AG08395 (cell line): ENCODE data around the gene PUM1.
"Not testable (repeated sequence)": the region's sequence is repeated elsewhere in the genome, so short reads cannot be mapped to it uniquely, and the experiment has no call there.

Experiments used
- DNase-seq: peaks from one replicate; pipeline ENCODE4 v3.0.0; 2012; ENCODE audit warnings: mixed read lengths, low spot score

Gene PUM1

DNA sequence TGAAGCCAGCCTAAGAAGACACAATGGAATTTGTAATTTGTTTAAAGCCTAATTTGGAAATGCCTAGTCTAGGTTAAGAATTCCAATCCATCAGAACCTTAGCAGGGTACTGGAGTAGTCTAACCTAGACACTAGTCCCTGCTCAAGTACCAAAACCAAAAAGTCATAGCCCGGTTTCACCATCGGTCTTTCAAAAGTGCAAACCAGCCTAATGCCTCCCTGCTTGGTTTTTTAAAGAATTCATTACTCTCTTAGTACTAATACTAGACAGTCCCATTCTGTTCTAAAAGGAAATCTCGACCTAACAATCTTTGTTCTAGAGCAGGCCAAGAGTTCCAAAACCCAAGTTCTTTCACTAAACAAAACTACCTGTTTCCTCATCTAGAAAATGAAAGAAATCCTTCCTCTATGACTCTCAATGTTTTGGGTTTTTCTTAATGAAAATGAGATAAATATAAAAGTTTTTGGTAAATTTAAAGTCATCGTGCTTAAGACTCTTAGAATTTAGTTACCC is 2.6 kb downstream of the PUM1 start:
- no peak for DNase-seq

DNA sequence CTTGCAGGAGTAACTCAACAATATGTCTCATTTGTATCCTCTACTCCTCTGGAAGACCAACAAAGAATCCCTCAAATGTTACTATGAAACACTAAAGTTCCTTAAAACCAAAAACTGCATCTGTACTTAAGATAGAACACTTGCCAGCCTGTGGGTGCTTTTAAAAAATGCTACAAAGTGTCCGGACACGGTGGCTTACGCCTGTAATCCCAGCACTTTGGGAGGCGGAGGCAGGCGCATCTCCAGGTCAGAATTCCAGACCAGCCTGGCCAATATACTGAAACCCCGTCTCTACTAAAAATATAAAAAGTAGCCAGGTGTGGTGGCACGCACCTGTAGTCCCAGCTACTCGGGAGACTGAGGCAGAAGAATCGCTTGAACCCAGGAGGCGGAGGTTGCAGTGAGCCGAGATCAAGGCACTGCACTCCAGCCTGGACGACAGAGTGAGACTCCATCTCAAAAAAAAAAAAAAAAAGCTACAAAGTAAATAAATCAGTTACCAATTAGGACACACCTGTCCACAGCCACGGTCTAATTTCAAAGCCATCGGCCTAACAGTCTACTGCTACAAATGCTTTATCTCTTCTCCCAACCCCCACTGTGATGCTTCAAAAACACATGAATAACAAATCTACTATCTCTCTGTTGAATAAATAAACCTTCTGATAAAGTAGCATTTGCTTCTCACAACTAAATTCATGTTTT is 3.2 kb downstream of the PUM1 start:
- DNase-seq: not testable (repeated sequence)

DNA sequence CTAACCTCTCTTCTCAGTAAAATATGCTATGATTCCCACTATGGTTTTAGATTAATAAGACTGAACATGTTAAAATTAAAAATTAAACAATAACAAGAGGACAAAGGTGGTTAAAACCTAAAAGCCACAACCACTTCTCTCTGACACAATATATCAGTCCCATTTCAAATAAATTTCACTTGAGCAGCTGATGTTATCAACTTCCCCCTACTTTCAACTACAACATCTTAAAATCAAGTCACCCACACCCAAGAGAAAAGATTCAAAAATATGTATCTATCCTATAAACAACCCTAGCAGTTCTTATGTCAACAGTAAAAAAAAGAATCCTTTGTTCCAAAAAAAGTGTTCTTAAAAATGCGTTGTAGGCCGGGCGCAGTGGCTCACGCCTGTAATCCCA is 7.5 kb downstream of the PUM1 start:
- no peak for DNase-seq

DNA sequence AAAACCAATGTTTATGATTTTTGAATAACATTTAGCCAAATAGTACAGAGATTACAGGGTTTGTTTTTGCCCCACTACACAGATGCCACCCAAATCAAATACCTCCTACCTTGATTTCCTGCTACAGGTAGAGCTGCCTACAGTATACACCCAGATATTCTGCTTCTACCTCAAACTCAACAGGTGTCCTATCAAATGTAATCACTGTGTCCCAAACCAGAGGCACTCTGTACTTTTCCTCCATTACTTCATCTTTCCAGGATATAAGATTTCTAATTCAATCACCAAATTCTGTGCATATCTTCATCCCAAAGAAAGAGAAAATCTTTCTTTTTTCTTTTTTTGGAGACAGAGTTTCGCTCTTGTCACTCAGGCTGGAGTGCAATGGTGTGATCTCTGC is 9.6 kb downstream of the PUM1 start:
- DNase-seq: no peak

DNA sequence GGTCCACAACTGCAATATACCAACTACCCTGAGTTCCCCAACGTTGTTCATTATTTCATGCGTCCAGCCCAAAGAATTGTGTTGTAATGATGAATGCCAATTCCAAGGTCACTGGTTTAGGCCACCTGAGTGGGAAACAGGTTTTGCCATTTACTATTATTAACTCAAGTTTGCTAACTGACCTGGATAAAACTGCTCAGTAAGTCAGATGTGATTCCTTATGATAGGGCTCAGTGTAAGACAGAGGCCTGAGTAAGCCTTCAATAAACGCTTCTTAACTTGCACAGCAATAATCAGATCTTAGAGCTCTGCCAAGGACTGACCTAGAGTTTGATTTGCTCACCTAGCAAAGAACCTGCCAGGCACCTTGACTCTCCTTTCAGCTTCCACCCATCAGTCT is 10.0 kb downstream of the PUM1 start:
- DNase-seq: no peak

DNA sequence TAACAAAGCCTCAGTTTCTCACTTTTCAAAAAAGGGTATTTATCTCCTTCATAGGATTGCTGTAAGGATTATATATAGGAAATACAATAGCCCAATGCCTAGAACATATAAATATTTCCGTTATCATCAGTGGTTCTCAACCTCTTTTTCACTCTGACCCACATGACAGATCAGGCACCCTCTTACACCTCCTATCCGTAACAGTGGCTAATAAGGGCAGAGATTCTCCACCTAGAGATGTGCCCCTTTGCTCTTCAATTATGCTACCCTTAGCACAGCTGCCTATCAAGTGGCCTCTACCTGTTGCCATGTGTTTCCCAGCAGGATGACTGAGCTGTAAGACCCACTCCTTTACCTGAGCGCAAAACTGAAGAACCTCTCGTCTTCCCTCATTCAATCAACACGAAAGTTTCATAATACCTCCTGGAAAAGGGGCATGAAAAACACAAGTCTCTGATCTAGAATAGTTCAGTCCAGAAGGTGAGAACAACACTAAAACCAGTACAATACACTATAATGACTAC is 10.5 kb downstream of the PUM1 start:
- DNase-seq: no peak

DNA sequence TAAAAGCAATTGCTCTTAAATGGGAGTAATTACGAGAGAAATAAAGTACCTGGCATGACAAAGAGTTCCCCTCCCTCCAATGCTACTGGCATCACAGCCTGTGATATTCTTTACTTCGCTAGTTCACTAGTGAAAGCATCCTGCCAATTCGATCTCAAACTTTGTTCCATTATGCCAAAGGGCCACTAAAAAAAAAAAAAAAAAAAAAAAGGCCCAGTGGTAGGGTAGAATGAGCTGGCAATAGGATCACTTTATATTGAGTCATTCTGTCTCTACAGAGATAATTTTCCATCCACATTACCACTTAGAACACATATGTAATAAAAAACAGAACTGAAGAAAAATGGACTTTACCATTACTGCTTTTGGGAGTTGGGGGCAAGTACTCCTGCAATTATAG is 11.2 kb downstream of the PUM1 start:
- peak; percentile 46 for DNase-seq

DNA sequence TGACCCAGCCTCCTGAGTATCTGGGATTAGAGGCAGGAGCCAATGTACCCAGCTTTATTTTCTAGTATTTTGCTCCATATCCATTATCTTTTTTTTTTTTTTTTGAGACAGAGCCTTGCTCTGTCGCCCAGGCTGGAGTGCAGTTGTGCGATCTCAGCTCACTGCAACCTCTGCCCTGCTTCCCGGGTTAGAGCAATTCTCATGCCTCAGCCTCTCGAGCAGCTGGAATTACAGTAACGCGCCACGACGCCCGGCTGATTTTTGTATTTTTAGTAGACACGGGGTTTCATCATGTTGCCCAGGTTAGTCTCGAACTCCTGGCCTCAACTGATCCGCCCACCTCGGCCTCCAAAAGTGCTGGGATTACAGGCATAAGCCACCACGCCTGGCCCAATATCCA is 12.9 kb downstream of the PUM1 start:
- not testable (repeated sequence) for DNase-seq

DNA sequence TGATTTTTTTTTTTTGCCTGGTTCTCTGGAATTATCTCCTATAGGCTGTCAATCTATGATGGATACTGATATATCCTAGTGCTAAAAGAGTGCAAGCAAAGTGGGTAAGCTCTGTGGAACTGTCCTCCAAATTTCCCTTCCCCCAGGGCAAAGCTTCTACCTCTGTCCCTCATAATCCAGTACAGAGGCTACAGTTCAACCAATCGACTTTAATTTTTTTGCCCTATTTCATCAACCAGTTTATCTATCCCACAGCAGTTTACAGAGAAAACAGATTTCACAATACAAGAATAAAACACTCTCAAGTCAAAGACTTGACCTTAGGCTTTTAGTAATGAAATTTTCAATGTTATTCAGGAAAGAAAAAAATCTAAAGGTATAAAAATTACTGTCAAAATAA is 13.9 kb downstream of the PUM1 start:
- DNase-seq: no peak

DNA sequence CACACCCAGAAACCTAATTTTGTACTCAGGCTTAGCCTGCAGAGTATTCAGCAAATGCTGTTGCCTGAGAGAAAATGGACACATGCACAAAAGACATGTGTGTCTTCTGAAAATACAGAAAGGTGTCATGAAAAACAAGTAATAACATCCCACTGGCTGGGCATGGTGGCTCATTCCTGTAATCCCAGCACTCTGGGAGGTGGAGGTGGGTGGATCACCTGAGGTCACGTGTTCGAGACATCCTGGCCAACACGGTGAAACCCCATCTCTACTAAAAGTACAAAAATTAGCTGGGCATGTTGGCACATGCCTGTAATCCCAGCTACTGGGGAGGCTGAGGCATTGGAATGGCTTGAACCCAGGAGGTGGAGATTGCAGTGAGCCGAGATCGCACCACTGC is 18.0 kb downstream of the PUM1 start:
- not testable (repeated sequence) for DNase-seq

DNA sequence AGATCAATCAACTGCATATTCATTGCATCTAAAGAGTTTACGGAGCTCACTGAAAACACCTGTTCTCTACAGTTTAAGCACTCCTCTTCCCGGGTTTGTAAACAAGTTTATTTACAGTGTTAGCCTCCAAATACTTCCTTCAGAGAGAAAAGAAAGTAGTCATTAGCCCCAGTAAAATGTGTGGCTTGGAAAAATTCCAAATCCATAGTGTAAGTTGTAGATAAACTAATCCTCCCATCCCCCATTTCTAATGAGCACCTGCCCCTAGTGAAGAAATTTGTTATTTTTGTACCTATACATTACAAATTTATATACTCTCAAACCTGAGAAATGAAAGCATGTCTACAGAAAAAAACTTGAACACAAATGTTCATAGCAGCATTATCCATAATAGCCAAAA is 21.9 kb downstream of the PUM1 start:
- DNase-seq: no peak

DNA sequence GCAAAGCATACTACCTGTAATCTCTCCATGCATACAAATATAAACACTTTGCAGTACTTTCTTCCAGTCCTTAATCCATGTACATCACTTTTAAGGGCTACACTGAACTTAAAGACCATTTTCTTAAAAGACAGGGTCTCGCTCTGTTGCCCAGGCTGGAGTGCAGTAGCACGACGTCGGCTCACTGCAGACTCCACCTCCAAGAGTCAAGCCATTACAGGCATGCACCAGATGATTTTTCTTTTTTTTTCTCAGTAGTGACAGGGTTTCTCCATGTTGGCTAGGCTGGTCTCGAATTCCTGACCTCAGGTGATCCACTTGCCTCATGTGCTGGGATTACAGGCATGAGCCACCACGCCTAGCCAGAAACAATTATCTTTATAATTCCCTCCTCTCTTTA is 22.9 kb downstream of the PUM1 start:
- no peak for DNase-seq

DNA sequence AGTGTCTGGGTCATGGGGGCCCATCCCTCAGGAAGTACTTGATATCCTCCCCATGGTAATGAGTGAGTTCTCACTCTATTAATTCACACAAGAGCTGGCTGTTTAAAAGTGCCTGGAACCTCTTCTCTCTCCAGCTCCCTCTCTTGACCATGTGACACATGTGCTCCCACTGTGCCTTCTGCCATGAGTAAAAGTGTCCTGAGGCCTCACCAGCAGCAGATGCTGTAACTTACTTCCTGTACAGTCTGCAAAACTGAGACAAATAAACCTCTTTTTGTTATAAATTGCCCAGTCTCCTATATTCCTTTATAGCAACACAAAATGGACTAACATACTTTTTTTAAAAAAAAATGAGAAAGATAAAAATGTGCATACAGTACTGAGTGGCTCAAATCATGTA is 24.0 kb downstream of the PUM1 start:
- no peak for DNase-seq

DNA sequence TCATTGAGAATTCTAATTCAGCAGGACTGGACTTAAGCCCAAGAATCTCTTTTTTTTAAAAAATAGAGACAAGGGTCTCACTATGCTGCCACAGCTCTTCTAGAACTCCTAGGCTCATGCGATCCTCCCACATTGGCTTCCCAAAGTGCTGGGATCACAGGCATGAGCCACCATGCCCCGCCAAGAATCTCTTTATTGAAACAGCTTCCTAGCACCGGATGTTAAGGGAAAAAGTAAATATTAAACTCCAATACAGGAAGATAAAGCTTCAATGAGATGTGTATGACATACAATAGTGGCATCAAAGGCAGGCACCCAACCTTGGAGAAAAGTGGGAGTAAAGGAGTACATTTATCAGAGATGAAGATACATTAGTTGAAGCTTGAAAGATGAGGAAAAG is 25.5 kb downstream of the PUM1 start:
- no peak for DNase-seq

DNA sequence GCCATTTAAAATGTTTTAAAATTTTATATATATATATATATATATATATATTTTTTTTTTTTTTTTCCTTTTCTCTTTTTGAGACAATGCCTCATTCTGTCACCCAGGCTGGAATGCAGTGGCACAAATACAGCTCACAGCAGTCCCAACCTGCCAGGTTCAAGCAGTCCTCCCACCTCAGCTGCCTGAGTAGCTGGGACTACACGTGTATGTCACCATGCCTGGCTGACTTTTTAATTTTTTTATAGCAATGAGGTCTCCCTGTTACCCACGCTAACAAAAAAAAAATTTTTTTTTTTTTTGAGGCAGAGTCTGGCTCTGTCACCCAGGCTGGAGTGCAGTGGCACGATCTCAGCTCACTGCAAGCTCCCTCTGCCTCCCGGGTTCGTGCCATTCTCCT is 26.6 kb downstream of the PUM1 start:
- DNase-seq: not testable (repeated sequence)

DNA sequence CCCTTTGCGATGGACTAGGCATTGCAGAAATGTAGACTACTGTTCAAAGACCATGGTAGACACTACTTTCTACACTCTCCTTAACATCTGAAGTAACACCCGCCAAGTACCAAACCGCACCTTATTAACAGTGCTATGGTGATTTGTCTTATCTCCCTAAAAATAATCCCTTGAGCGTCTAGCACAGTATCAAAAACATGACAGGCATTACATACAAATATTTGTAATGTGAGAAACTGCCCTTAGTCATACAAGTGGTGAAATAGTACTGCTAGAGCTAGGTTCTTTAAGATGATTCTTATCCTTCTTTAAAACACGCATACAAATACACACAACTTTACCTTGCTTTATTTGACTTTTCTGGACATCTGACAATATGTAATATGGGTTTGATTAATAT is 27.2 kb downstream of the PUM1 start:
- peak; percentile 20 for DNase-seq

DNA sequence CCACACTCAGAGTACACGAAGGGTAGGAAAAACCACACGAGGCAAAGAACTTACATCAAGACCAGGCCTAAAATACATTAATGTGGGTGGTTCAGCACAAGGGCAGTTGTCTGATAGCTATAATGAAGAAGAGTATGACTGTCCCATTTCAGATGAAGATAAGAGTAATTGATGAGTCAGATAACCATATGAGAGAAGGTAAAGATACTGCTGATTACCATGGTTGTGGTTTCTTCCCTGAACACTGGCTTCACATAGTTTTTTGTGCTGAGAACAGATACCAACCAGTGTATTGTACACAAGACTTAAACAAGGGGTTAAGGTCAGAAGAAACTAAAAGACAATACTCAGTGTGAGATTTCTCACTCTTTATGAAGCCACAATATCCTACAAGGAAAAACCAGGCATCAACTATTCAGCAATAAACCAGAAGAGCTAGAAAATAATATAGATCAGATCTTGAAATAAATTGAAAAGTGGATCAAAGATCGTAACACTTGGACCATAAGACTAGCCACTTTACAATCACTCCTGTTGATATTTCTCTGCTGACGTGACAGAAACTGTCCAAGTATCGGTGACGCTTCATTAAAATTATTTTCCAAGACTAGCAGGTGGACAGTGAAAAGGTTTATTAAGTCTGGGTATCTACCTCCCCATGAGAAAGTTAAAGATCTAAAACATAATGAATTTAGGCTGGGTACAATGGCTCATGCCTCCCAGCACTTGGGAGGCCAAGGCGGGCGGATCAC is 28.6 kb downstream of the PUM1 start:
- DNase-seq: no peak

DNA sequence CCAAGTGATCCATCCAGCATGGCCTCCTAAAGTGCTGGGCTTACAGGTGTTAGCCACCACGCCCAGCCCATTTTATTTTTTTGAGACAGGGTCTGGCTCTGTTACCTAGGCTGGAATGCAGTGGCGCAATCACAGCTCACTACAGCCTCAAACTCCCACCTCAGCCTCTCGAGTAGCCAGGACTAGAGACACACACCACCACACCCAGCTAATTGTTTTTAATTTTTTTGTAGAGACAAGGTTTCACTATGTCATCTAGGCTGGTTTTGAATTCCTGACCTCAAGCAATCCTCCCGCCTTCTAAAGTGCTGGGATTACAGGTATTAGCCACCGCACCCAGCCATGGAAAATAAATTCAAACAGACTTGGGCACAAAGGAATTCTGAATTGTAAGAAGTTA is 31.9 kb downstream of the PUM1 start:
- DNase-seq: no peak

DNA sequence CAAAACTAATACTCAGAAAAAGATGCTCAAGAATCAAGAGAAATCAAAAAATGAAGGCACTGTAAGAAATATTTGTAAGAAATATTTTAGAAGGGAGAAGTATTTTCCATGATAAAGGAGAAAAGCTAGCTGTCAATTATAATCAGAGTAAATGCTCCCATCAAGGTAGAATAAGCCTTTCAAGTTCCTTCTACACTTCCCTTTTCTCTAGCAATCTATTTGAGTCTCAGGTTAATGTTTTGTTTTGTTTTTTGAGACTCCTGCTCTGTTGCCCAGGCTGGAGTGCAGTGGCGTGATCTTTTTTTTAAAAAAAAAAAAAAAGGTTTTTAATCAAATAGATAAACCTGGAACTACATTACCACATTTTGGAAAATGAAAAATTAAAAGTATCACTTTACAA is 33.3 kb downstream of the PUM1 start:
- DNase-seq: no peak

DNA sequence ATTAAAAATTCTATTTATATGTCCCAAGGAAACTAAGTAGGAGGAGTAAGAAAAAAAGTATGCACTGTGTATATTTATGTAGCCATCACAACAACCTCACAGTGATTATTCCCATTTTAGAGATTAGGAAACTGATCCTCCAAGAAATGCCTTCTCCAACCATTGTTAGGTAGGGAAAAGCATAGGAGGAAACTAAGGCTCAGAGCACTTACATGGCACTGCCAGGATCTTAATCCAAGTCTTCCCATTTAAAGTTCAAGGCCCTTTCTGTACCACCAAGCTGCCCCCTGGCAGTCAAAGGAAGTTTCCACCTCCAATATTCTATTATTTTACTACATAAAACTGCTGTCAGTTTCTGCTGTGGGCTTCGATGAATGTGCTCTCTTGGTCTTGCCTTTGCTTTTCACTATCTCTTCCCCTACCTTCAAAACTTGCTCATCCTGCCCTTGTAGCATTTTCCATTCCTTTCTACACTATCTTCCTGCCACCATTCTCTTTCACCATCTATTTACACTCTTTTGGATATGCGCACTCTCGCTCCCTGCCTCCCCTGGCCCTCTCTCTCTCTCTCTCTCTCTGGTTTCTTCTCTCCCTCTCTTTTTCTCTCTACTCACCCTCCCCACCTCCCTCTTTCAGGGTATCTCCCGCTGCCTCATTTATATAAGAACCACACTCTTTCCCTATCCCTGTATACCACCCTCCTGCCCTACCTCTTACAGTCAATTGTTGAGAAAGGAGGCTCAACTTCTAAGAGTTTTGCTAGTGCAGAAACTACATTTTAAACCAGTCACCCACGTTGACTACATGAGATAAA is 34.0 kb downstream of the PUM1 start:
- no peak for DNase-seq

DNA sequence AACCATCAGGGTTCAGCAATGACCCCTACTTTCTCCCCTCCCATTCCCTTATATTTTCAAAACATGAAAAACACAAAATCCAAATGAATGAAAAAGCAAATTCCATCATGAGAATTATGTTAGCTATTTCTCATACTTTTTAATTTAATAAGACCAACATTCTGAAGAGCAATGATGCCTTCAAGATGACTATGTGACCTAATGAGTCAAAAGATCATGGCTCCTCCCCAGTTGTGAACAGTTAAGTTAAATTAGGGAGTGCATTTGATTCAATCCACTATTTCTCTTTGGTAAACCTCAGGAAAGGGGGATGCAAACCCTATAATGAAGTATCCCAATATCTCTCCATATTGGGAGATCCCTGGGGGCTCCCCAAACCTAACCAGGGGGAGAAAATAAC is 36.5 kb downstream of the PUM1 start:
- DNase-seq: no peak

DNA sequence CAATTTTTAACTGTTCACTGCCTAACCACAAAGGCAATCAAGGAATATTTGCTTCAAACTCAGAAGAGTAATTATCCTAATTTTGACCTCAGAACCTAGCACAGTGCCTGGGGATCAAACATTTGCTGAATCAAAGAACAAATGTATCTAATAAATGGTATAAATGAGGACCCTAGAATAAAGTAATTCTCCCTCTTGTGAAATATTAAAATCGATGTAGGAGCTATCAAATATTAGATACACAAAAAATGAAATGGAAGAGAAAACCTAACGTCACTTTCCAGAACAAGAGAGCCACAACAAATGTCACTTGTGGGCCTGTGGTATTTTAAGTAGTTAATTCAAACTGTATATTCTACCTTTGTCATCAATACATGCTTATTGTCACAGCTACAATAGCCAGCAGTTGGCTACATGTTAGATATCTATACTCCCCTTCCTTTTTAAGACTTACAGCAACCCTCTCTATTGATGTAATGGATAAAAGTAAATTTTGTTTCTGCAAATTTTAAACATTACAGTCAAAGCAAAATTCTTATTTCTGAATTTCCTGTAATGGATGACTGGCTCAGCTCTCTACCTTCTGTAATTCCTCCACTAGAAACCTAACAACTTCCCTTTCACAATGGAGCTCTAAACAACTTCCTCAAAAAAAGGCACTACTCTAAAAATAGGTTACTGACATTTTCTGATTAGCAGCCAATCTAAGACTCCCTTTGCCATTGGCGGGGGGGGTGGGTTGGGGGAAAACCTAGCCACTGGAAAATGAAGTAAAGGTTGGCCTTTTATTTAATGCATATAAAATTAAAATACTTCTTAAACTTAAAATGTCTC is 37.6 kb downstream of the PUM1 start:
- no peak for DNase-seq
